G401.6 (cell line): Measurements from ENCODE around the gene TBC1D2B.

Experiments
- FAIRE-seq: peaks from 2 replicates; lab custom pipeline; 2012; peaks lifted over from hg19 to GRCh38; lab: Jason Lieb, UNC

TBC1D2B gene

DNA sequence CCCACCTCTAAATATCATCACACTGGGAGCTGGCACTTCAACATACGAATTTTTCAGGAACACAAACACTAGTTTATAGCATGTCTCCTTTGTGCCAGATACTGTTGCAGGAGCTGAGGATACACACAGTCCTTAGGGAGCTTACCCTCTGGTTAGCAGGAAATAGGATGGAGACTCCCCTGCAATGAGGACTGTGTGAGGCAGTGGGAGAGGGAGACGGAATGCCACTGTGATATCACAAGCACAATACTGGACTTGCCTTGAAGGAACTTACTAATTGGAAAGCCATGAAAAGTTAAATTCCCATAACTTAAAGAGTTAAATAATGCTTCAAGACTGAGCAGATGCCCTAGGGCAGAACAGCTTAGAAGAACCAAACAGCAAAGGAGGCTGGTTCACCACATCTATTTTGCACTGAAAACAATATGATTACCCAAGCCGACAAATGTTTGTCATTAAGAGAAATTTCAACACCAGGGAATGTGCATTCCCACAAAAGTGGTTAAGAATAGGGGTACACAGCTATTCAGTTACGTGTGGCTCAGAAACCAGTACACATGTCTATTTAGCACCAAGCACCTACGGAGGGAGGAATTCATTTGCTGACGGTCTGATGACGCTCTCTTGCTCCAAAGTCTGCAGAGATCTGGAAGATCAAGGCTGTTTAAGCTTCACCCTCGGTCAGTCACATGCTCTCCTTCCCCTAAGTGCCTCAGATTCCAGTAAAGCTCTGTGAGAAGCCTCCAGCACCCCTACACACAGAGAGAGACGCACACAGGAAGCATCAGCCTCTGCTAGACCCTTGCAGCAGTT lies 5.2 kb downstream of the TBC1D2B start:
- FAIRE-seq = no peak

DNA sequence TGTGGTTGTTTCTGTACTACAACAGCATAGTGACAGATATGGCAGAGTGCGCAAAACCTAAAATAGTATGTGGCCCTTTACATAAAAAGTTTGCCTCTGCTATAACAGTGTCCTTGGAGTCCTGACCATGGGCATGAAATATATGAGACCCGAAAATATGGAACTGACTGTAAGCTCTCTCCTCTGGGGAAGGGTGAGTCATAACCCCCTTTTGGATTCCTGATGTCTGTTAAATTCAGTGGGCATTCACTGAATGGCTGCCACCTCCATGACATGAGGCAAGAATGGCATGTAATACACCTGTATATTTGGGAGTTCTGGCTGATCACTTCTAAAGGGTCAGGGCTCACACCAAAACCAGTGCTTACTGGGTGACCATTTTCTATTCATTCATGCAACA lies 6.1 kb downstream of the TBC1D2B start:
- no peak for FAIRE-seq

DNA sequence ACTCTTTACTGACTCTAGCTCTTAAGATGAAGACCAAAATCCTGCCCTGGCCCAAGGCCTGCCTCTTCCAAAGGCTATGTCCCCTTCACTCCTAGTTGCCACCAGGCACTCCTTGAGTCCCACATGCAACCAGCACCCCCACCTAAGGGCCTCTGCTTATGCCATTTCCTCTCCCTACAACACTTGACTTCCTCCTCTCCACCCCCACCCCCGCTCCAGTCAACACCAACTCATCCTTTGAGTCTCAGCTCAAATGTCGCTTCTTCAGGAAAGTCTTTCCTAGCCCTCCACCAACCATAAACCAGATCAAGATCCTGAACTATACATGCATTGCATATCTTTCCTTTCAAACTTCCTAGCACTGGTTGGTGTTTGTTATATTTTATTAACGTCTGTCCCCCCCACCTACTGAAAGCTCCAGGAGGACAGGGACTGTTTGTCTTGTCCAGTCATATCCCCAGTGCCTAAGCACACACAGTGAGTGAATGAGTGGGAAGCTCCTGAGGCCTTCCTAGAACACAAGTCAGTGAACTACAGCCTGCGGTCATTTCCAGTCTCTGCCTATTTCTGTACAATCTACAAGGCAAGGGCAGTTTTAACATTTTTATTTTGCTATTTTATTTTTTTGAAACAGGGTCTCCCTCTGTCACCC lies 7.3 kb downstream of the TBC1D2B start:
- no peak for FAIRE-seq

DNA sequence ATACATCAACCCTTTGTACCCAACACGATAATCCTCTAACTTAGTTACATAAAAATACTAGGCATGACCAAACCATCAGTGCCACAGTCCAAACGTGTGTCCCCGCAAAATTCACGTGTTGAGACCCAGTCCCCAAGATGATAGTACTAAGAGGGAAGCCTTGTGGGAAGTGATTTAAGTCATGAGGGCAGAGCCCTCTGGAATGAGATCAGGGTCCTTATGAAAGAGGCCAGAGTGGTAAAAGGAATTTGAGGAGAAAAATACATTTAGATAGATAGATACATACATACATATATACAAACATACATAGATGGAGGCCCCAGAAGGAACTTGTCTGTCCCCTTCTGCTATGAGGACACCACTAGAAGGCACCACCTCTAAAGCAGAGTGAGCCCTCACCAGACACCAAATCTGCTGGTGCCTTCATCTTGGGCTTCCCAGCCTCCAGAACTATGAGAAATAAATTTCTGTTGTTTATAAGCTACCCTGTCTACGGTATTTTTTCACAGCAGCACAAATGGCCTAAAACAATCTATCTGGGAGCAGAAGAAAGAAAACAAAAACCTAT lies 8.0 kb downstream of the TBC1D2B start:
- no peak for FAIRE-seq

DNA sequence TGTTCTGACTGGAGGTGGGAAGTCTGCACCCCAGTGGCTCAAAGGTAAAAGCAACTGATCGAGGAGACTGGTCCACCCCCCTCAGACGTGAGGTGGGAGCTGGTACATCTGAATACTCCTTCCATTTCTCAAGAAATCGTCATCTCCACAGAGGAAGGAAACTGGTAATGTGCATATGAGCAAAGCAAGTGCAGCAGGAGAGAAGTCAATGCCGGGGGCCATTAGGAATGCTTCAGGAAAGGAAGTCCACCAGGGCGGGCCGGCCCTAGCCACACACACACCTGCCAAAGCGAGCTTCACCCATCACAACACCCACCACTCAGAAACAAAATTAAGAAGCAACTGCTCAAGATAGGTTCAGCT lies 8.5 kb downstream of the TBC1D2B start:
- FAIRE-seq = no peak

DNA sequence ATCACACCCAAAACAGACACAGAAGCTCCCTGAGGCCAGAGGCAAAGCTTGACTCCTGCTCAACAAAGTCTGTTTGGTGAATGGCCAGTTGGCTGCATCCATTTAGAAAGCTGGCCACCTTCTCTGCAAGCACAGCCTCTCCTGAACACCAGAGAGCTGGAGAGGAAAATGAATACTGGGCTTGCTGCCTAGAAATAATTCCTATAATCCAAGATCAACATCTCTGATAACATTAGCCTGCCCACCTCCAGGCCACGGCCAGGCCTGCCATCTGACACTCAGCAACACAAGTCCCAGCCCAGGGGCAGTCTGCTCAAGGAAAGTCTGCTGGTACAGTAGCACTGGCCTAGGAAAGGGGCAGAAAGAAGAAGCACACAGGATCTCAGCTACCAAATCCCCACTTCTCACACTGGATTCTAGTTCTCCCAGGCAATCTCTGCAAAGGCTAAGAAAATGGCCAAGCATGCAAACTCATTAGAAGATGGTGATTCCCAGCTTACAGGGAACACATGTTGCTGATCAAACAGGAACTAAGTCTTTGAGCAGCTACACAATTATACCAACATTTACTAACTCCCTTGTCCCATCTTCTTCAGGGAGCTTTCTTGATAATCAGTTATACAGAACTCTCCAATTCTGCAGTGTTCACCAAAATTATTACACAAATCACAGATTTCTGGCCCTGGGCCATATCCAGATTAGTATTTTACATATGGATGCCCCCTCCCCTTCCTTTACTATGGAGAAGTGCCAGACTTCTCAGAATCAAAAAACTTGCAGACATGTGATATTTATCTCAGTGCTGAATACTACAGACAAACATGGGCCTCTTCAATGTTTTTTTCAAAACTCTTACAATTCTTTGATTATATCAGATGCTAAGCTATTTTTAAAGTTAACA lies 9.9 kb downstream of the TBC1D2B start:
- FAIRE-seq = no peak

DNA sequence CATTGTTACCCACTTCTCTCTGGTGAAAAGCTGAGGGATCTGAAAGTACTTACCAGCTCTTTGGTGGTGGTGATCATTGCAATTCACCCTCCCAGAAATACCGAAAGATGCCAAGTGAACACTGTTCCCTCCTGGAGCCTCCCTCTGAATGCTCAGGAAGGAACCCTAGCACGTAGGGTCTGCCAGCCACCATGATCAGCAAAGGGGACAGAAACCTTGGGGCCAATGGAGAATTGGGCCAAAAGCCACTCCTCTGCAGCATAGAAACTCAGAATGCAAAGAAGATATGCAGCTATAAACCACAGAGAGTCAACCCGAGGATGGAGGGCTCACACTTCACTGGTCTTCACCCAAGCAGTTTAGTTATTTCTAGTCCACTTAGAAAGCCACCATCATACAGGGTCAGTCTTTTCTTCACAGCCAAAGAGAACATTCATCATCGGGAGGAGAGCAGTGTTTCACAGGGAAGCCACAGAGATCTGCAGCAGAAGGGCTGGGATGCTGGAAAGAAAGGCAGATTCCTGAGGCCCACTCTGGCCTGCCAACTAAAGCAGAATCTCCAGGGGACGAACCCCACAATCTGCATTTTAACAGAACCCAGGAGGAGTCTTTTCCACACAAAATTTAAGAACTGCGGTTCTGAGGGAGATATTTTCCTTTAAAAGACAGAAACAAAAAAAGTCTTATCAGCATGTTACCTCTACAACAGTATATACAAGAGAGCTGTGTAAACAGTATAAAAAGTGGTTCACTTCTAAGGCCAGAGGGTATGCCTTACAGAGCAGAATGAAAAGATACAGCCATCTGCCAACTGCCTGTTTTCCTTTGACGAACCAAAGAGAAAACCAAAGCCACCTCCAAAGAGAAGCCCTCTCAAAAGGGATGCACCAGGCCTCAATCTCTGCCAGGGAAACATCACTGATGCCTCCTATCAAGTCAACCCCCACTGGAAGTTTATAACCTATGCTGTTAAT lies 11.3 kb downstream of the TBC1D2B start:
- no peak for FAIRE-seq

DNA sequence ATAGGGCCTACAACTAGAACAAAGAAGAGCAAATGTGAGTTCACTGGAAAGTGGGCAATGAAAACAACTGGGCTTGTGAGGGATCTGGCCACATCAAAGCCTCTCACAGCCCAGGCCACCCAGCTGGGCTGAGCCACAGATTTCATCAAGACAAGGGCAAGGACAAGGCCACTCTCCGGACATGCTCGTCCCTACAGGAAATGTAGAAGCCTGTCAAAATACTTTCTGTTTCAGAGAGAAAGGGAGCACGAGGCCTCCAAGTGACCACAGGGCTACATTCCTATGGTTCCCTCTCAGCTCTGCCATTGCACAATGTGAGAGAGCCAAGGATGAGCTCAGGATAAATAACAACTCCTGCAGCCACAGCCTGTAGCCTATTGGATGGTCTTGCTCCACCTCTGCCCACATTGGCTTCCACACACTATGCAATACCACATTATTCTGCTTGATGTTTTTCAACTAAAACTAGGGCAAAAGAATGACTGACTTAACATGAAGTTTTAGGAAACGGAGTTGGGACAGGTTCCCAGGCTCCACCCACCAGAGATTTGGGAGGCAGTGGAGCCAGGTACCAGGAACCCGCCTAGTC lies 12.1 kb downstream of the TBC1D2B start:
- no peak for FAIRE-seq

DNA sequence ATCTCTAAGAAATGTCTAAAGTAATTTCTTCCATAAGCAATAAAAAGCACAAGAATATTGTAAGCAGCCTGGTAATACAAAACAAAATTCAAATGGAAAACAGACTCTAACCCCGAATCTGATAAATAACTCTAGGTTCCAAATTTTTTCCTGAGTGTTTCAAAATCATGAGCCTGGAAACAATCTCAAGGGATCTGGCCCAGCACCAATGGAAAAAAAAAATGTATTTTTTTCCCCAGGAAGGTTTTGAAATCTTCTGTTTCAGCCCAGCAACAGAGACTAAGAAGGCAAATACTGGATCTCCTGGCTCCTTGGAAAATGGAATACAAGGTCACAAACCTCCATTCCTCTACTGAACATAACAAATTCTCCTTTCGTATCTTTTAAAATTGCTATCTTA lies 13.0 kb downstream of the TBC1D2B start:
- FAIRE-seq = no peak

DNA sequence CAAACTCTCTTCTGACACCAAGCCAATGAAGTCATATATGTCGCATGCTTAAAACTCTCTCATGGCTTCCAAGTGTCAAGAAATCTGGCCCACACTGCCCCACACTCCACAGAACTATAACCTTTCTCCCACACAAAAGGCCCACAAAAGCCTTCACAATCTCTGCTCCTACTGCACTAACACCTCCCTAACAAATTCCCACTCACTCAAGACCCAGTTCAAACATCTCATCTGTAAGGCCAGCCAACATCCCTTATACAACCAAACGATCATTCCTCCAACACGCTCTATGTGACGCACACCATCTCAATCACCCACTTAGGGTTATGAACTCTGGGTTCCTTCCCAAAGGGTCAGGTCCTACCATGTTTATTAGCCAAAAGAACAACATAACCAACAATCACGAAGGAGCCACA lies 13.5 kb downstream of the TBC1D2B start:
- FAIRE-seq = no peak

DNA sequence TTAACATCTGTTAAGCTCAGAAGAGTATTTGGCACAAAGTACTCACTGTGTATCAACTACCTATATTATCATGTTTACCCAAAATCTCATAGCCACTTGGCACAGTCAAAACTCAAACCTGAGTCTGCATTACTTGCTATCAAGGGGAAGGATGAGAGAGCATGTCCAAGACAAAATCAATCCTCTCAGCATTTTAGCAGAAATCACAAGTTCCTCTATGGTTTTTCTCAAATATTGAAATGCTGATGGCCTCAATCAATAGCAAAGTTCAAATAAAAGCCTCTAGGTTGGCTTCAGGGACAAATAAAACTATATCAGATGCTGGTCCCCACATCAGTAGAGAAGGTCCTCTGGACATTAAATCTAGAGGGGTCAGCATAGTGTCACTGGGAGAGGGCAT lies 14.3 kb downstream of the TBC1D2B start:
- no peak for FAIRE-seq

DNA sequence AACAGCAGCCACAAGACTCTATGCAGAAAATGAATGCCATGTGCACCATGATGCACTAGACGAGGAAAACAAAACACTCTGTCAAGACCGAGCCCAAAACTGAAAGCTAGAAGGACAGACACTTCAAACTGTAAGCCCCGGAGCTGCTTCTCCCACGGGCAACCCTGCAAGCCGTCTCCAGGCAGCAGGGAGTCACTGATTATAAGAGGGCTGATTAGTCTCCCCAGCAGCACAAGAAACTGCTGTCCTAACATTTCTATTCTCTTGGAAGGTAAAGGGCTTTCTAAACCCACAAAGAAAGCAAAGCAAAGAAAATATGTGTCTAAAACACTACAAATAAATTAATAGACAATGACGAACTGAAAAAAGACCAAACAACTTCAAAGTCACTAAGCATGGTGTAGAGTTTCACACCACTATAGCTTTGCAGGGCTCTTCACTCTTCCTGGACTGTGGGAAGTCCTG lies 15.5 kb downstream of the TBC1D2B start:
- FAIRE-seq = no peak

DNA sequence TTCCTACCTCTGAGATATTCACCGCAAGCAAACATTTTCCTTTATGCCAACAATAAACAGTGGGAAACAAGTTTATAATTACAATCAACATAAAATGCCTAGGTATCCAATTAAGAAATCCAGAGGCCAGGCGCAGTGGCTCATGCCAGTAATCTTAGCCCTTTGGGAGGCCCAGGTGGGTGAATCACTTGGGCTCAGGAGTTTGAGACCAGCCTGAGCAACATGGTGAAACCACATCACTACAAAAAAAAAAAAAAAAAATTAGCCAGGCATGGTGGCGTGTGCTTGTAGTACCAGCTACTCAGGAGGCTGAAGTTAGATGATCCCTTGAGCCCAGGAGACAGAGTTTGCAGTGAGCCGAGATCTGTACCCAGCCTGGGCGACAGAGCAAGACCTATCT lies 17.3 kb downstream of the TBC1D2B start:
- no peak for FAIRE-seq

DNA sequence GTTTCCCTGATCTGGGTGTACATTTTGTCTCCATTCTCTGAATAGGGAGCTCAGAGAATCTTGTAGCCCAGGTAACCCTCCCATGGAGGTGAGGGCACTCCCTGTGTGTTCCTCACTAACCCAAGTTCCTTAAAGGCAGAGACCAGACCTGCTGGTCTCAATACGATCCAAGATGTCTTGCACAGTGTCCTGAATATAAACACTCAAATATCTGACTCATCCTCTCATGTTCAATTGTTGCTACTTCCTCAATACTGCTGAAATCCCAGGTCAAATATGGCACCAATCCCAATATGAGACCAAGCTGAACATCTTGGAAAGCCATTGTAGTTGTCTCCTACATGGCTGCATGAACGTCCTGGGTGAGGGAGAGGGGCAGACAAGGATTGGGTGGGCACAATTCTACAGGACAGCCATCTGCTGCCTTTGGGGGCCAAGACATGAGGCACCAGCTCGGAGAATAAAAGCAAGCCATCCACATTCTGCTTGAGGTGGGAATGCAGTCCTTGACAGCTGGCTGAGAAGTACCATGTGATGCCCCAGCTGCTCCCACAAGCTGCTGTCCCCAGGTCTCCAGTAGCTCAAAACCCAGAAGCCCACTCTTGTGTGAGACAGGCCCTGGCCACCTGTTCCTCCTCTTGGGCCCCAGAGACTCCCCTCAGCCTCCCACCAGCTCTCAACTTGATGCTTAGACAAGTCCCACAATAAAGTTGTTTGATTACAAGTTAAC lies 18.2 kb downstream of the TBC1D2B start:
- no peak for FAIRE-seq

DNA sequence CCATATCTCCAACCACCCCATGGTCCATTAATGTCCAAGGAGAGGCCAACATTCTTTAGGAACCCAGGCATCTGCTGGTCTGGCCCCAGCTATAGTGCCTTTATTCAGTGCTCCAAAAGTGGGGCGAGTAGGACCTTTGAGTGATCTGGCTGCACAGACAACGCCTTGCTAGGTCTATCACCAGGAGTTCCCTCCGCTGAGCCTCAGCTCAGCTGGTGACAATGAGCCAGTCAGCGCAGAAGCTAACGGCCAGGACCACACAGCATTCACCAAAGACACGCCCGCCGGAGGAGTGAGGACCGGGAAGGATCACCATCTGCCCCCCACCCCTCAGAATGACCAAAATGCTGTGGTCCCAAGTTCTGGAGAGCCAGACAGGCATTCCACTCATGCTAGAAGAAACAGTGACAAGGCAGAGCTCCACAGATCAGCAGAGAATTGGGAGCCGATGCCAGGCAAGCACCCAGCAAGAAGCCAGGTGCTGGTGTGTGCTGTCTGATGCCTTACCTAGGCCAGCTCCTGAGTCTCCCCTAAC lies 19.0 kb downstream of the TBC1D2B start:
- FAIRE-seq = no peak

DNA sequence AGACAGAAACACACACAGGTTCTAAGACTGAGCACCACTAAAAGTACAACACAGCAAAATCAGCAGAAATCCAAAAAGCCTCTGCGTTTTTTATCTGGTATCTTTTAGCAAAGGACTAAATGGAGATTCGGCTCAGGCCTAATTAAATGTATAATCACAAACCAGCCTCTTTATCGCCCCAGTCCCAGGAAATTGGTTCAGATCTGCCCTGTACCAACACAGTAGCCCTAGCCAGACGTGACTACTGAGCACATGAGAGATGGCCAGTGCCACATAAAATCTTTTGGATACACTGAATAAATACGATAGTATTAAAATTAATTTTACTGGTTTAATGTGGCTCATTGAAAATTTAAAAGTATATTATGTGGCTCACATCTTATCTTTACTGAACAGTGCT lies 19.7 kb downstream of the TBC1D2B start:
- FAIRE-seq = no peak

DNA sequence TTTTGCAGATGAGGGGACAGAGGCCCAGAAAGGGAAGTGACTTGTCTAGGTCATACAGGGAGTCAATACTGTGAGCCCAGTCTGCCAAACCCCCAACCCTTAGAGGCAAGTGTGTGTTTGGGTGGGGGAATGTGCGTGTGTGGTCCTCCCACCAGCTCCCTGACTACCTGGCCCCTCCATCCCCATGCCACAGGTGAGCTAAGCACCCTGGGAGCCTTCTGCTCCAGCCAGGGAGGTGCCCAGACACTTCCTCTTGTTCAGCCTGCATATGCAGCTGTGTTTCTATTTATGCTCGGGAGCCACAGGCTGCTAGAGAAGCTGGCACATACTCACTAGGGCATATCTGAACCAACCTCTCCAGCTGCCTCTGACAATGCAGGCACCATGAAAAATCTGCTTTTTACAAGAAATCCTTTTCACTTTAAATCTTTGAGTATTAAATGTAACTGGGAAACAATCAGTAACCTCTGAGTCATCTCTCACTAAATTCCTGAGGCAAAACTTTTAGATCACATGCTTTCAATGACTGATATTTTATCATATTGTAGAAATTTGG lies 20.7 kb downstream of the TBC1D2B start:
- FAIRE-seq = no peak

DNA sequence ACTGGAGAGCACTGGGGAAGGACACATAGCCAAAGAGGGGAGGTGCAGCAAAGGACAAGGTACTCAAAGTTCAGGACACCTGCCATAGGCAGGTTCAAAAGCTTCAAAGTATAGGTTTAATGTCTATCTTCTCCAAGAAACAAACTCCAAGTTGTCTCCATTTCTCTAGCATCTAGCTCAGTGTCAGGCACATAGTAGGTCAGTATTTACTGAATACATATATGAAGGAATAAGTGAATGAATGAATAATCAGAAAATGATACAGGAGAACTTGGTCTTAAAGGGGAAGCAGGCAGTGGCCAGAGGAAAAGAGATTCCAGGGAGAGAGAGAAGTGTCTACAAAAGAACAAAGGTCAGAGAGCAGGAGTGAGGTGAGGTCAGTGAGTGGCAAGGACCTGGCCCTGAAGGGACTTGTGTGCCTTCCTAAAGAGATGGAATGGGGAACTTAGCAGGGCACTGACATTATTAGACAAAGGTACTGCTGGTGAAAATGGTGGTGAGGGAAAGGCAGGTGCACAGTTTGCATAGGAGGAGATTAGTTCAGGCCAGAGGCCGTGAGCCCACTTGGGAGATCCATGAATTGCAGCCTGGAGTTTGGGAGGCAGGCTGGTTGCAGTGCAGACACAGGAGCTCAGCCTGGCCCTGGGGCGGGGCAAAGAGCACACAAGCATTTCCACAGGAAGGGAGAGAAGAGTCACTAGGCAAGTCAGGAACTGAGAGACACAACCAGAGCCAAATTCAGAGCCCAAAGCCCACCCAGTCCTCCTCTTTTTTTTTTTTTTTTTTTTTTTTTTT lies 21.4 kb downstream of the TBC1D2B start:
- FAIRE-seq = no peak

DNA sequence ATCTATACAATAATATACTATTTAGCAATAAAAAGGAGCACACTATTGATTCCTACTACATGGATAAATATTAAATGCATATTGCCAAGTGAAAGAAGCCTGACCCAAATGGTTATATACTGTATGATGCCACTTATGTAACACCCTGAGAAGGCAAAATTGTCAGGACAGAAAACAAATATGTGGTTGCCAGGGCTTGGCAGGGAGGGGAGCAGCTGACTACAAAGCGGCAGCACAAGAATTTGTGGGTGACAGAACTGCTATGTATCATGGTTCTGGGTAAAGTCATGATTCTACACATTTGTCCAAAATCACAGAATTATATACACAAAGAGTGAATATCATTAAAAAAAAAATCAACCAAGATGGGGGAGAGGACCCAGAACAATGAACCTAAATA lies 22.5 kb downstream of the TBC1D2B start:
- FAIRE-seq = no peak
